GM23338 (cell line): ENCODE results near the gene NPHP1. TPM values are rescaled to one million over a fixed set of nuclear protein-coding genes. Genes with fewer than 3 reads are reported as not detected.

ENCODE experiments used
- ATAC-seq: fragments of 200-7000 bp; cut with Tn5 transposase; 3 replicates; pipeline ENCODE4 v1.9.1; 2020
- DNase-seq: peaks from one replicate; pipeline ENCODE4 v3.0.0-alpha.2; 2015; ENCODE audit warnings: low spot score
- H2AFZ ChIP-seq: fragments of 200-600 bp; sonication (generic); 2 replicates; pipeline ENCODE4 v1.8.0; 2016; ENCODE audit warnings: antibody characterized with exemption, mild to moderate bottlenecking, moderate library complexity
- H3F3A ChIP-seq: fragments of 200-600 bp; sonication (generic); replicated peaks from 2 replicates; pipeline ENCODE4 v1.8.0; 2017; ENCODE audit warnings: antibody characterized with exemption, mixed run types, low read depth
- H3K27ac ChIP-seq: fragments of 200-600 bp; sonication (generic); 2 replicates; pipeline ENCODE4 v1.6.1; 2016; ENCODE audit warnings: low read depth
- H3K27me3 ChIP-seq: fragments of 200-600 bp; sonication (generic); 2 replicates; pipeline ENCODE4 v1.8.0; 2016; ENCODE audit warnings: mild to moderate bottlenecking, mixed run types, moderate library complexity; ENCODE audit not compliant: insufficient read depth
- H3K36me3 ChIP-seq: fragments of 200-600 bp; sonication (generic); 2 replicates; pipeline ENCODE4 v1.8.0; 2016; ENCODE audit warnings: mild to moderate bottlenecking; ENCODE audit not compliant: insufficient read depth
- H3K4me1 ChIP-seq: fragments of 200-600 bp; sonication (generic); 2 replicates; pipeline ENCODE4 v1.8.0; 2016; ENCODE audit warnings: mild to moderate bottlenecking, moderate library complexity; ENCODE audit not compliant: insufficient read depth
- H3K4me2 ChIP-seq: fragments of 200-600 bp; sonication (generic); 2 replicates; pipeline ENCODE4 v1.7.1; 2017; ENCODE audit warnings: mixed run types
- H3K4me3 ChIP-seq: fragments of 200-600 bp; sonication (generic); 2 replicates; pipeline ENCODE4 v1.6.1; 2016; ENCODE audit warnings: mixed run types
- H3K79me2 ChIP-seq: fragments of 200-600 bp; sonication (generic); replicated peaks from 2 replicates; pipeline ENCODE4 v1.8.0; 2017; ENCODE audit warnings: mild to moderate bottlenecking; ENCODE audit not compliant: insufficient read depth
- H3K9me2 ChIP-seq: fragments of 200-600 bp; sonication (generic); 2 replicates; pipeline ENCODE4 v1.8.0; 2017; ENCODE audit not compliant: insufficient read depth
- H4K20me1 ChIP-seq: fragments of 200-600 bp; sonication (generic); replicated peaks from 2 replicates; pipeline ENCODE4 v1.8.0; 2017; ENCODE audit warnings: mild to moderate bottlenecking; ENCODE audit not compliant: insufficient read depth
- H3K27ac Mint-ChIP-seq: 2 replicates; pipeline ENCODE4 v1.8.0; 2020; ENCODE audit warnings: inconsistent platforms, mild to moderate bottlenecking, moderate library complexity, mixed read lengths
- H3K27me3 Mint-ChIP-seq: 3 replicates; pipeline ENCODE4 v1.8.0; 2022; ENCODE audit warnings: low read depth, mild to moderate bottlenecking, moderate library complexity, mixed read lengths, inconsistent platforms; ENCODE audit not compliant: insufficient read depth, poor library complexity
- H3K36me3 Mint-ChIP-seq: 3 replicates; pipeline ENCODE4 v1.8.0; 2021; ENCODE audit warnings: low read depth, mild to moderate bottlenecking, inconsistent platforms, moderate library complexity, mixed read lengths
- H3K4me1 Mint-ChIP-seq: 3 replicates; pipeline ENCODE4 v1.8.0; 2020; ENCODE audit warnings: mild to moderate bottlenecking, inconsistent platforms, mixed read lengths
- H3K4me3 Mint-ChIP-seq: 3 replicates; pipeline ENCODE4 v1.8.0; 2021; ENCODE audit warnings: moderate library complexity, mild to moderate bottlenecking, inconsistent platforms, mixed read lengths
- H3K9me3 Mint-ChIP-seq: 3 replicates; pipeline ENCODE4 v1.8.0; 2020; ENCODE audit warnings: moderate library complexity, mild to moderate bottlenecking, inconsistent platforms, mixed read lengths
- CREB1 ChIP-seq: fragments of 250-450 bp; sonication (Bioruptor Pico); IDR thresholded peaks from 2 replicates; pipeline ENCODE4 v1.5.0; 2020; ENCODE audit warnings: low read depth, mild to moderate bottlenecking, moderate library complexity
- ETS1 ChIP-seq: IDR thresholded peaks from 2 replicates; pipeline ENCODE4 v1.6.1; 2016; ENCODE audit warnings: antibody characterized with exemption
- EZH2 ChIP-seq: fragments of 200-600 bp; sonication (generic); IDR thresholded peaks from one replicate; pipeline ENCODE4 v1.8.0; 2017; ENCODE audit warnings: antibody characterized with exemption, mild to moderate bottlenecking, low read depth; ENCODE audit not compliant: unreplicated experiment
- EZH2phosphoT487 ChIP-seq: fragments of 200-600 bp; sonication (generic); IDR thresholded peaks from one replicate; pipeline ENCODE4 v1.8.1; 2018; ENCODE audit warnings: antibody characterized with exemption; ENCODE audit not compliant: unreplicated experiment
- JUNB ChIP-seq: IDR thresholded peaks from one replicate; pipeline ENCODE4 v1.6.1; 2016; ENCODE audit warnings: antibody characterized with exemption; ENCODE audit not compliant: unreplicated experiment
- NANOG ChIP-seq: IDR thresholded peaks from 2 replicates; pipeline ENCODE4 v1.6.1; 2016; ENCODE audit warnings: antibody characterized with exemption, borderline replicate concordance
- POLR2AphosphoS5 ChIP-seq: IDR thresholded peaks from 2 replicates; pipeline ENCODE4 v1.6.1; 2016; ENCODE audit warnings: antibody characterized with exemption, low read depth
- REST ChIP-seq: IDR thresholded peaks from one replicate; pipeline ENCODE4 v1.6.1; 2018; ENCODE audit warnings: antibody characterized with exemption; ENCODE audit not compliant: unreplicated experiment
- STAT1 ChIP-seq: IDR thresholded peaks from one replicate; pipeline ENCODE4 v1.6.1; 2016; ENCODE audit warnings: antibody characterized with exemption; ENCODE audit not compliant: unreplicated experiment
- ZNF114 ChIP-seq: fragments of 250-450 bp; sonication (Bioruptor Pico); IDR thresholded peaks from 2 replicates; pipeline ENCODE4 v1.5.0; 2020; ENCODE audit warnings: mild to moderate bottlenecking, moderate library complexity
- ZNF331 ChIP-seq: fragments of 250-450 bp; sonication (Bioruptor Pico); IDR thresholded peaks from 2 replicates; pipeline ENCODE4 v1.5.0; 2020; ENCODE audit warnings: low read depth, mild to moderate bottlenecking, moderate library complexity
- ZNF462 ChIP-seq: fragments of 250-450 bp; sonication (Bioruptor Pico); IDR thresholded peaks from 2 replicates; pipeline ENCODE4 v1.5.0; 2020; ENCODE audit warnings: mild to moderate bottlenecking, moderate library complexity
- polyA plus RNA-seq: library from polyadenylated mRNA; unstranded; fragments of >200 nt; fragmentation: Nextera tagmentation; extraction: Ambion mirVana; gene quantifications from 2 replicates; pipeline ENCODE4 v1.2.1, GENCODE V29; 2016
- total RNA-seq: library from RNA; depleted of rRNA; stranded (reverse); fragments of >200 nt; shearing (Covaris generic); gene quantifications from 2 replicates; pipeline ENCODE4 v1.2.3, GENCODE V29; 2014
- TF ChIP-seq, protein P1 (sequence below), 2 experiments: fragments of 200-600 bp in 1 of 2; sonication (generic) in 1 of 2; conservative IDR thresholded peaks; 2 replicates each; pipeline versions ENCODE4 v1.5.1 to v1.6.1; 2016 to 2017; ENCODE audit warnings: antibody characterized with exemption in 2 of 2, low read depth in 2 of 2, mild to moderate bottlenecking in 2 of 2, moderate library complexity in 1 of 2

NPHP1 gene
- total and polyA plus RNA-seq, 2 experiments from 2014 or later = 4.6 to 10.0 TPM

- no peaks in the 10 kb centered on the region for H3K36me3 Mint-ChIP-seq
- peaks cover 11% of the 10 kb centered on the region; the same call in 2 of the 3 replicates for H3K4me1 Mint-ChIP-seq
- Histone ChIP-seq H3K27ac (no peak overlapping the region), H4K20me1 (no peaks in the 10 kb centered on the region), H3K4me3 (no peak overlapping the region), H3K27me3 (no peaks in the 10 kb centered on the region), H3K4me2 (no peak overlapping the region), H2AFZ (no peak overlapping the region), H3K79me2 (no peaks in the 10 kb centered on the region), H3F3A (no peaks in the 10 kb centered on the region), H3K4me1 (no peaks in the 10 kb centered on the region), H3K36me3 (no peaks in the 10 kb centered on the region), H3K9me2 (no peaks in the 10 kb centered on the region)
- no peak for ATAC-seq
- H3K27me3 Mint-ChIP-seq = peaks cover 4% of the 10 kb centered on the region
- TF ChIP-seq POLR2AphosphoS5 (no peak), ZNF462 (CRISPR knock-in tag) (no peak), EZH2 (no peak), ZNF114 (no peak), STAT1 (no peak), EZH2phosphoT487 (no peak), NANOG (no peak), JUNB (no peak), ETS1 (no peak), CREB1 (CRISPR knock-in tag) (no peak), ZNF331 (CRISPR knock-in tag) (no peak), REST (no peak)
- TF ChIP-seq, protein P1, sequence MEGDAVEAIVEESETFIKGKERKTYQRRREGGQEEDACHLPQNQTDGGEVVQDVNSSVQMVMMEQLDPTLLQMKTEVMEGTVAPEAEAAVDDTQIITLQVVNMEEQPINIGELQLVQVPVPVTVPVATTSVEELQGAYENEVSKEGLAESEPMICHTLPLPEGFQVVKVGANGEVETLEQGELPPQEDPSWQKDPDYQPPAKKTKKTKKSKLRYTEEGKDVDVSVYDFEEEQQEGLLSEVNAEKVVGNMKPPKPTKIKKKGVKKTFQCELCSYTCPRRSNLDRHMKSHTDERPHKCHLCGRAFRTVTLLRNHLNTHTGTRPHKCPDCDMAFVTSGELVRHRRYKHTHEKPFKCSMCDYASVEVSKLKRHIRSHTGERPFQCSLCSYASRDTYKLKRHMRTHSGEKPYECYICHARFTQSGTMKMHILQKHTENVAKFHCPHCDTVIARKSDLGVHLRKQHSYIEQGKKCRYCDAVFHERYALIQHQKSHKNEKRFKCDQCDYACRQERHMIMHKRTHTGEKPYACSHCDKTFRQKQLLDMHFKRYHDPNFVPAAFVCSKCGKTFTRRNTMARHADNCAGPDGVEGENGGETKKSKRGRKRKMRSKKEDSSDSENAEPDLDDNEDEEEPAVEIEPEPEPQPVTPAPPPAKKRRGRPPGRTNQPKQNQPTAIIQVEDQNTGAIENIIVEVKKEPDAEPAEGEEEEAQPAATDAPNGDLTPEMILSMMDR (conservative IDR thresholded peaks at IDR 0.05; ENCODE audit: low read depth in 2 of 2) = no peak
- peaks cover 11% of the 10 kb centered on the region; the same call in 2 of the 3 replicates for H3K9me3 Mint-ChIP-seq
- no peak overlapping the region for H3K27ac Mint-ChIP-seq
- DNase-seq = no peak
- no peak overlapping the region for H3K4me3 Mint-ChIP-seq
Observed at GRCh38 chr2:110104025-110104771, 100.6 kb downstream of the NPHP1 start.
